Body of pancreas (tissue), 4 donors: ENCODE measurements around the gene ZFHX3.

Source experiments
- CTCF ChIP-seq, 7 experiments: fragments of 450-650 bp in 4 of 7; fragments of 200-600 bp in 3 of 7; sonication (generic) in 3 of 7; IDR thresholded peaks; one replicate each; pipeline ENCODE4 v1.5.1; 2016 to 2019; ENCODE audit warnings: antibody characterized with exemption in 7 of 7
- POLR2A ChIP-seq, 3 donors: fragments of 450-650 bp; IDR thresholded peaks; one replicate each; pipeline ENCODE4 v1.6.1; 2016; ENCODE audit warnings: antibody characterized with exemption in 3 of 3, mild to moderate bottlenecking in 2 of 3

DNA sequence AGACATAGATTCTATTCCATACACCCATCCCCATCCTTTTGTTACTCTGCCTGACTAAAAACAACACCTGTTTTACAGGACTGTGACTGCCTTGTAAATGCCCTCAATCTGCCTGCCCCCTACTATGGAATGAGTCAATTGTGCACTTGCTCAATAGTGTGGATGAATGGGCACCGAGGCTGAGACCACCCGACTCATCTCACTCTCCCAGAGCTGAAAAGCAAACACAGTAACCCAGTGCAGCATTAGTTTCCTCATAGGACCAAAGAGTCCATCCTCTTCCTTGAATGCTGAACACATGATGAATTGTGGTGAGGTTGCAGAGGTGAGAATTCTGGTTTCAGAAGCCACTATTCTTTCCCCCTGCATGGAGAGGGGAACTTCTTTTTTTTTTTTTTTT lies 233.7 kb downstream of the ZFHX3 start:
- no peak for TF ChIP-seq CTCF (IDR thresholded peaks at IDR 0.05)
- no peak for TF ChIP-seq POLR2A (IDR thresholded peaks at IDR 0.05)
